Psoas muscle (tissue), 8 donors: Measurements from ENCODE around the gene PRKCA. TPM values are rescaled to one million over a fixed set of nuclear protein-coding genes. Genes with fewer than 3 reads are reported as not detected.

Experiments used
- ATAC-seq, 4 donors: fragments of 200-7000 bp; cut with Tn5 transposase; one replicate each; pipeline ENCODE4 v1.9.1; 2020; ENCODE audit warnings: moderate library complexity in 3 of 4, mild to moderate bottlenecking in 2 of 4
- DNase-seq, 2 donors: peaks; one replicate each; pipeline ENCODE4 v3.0.0-alpha.2; 2020
- H3K27ac ChIP-seq: fragments of 200-600 bp; one replicate; pipeline ENCODE4 v1.8.0; 2022
- H3K27me3 ChIP-seq, 3 donors: fragments of 200-600 bp in 1 of 3; one replicate each; pipeline versions ENCODE4 v1.6.1 to v1.8.0; 2013 to 2022; ENCODE audit warnings: low read length in 2 of 3, mild to moderate bottlenecking in 2 of 3, moderate library complexity in 1 of 3; ENCODE audit not compliant: insufficient read depth in 3 of 3
- H3K36me3 ChIP-seq, 2 donors: fragments of 200-600 bp in 1 of 2; one replicate each; pipeline versions ENCODE4 v1.6.1 to v1.8.0; 2013 to 2022; ENCODE audit warnings: low read depth in 1 of 2, mild to moderate bottlenecking in 1 of 2, moderate library complexity in 1 of 2; ENCODE audit not compliant: insufficient read depth in 1 of 2
- H3K4me1 ChIP-seq: fragments of 200-600 bp; one replicate; pipeline ENCODE4 v1.8.0; 2022
- H3K4me3 ChIP-seq: fragments of 200-600 bp; one replicate; pipeline ENCODE4 v1.8.0; 2022; ENCODE audit warnings: mild to moderate bottlenecking
- H3K9me3 ChIP-seq: fragments of 200-600 bp; one replicate; pipeline ENCODE4 v1.8.0; 2022
- CTCF ChIP-seq: fragments of 200-600 bp; IDR thresholded peaks from one replicate; pipeline ENCODE4 v1.8.0; 2022; ENCODE audit warnings: antibody characterized with exemption
- WGBS, 3 donors: extraction: QIAGEN DNeasy Blood & Tissue Kit; methylation state at CpG; one replicate each; pipeline versions ENCODE4 v1.1.6 to v1.1.7; 2013; 5-methylcytosine and 5-hydroxymethylcytosine counted together
- intact Hi-C, 2 donors: fragments of 100-400 bp; cut with DNase I; formaldehyde crosslinking; loops; one replicate each; pipeline versions ENCODE4 v1.11.0 to v1.14.2; 2022
- polyA plus RNA-seq, 3 donors: library from polyadenylated mRNA; stranded (reverse); fragments of 200-250 nt; gene quantifications; one replicate each; pipeline ENCODE4 v1.2.3, GENCODE V29; 2013
- total RNA-seq, 4 donors: library from RNA; stranded (reverse); fragmentation: NEBNext Ultra II Directional in 2 of 4; extraction: Animal tissue kit (Norgen Biotek cat#: 25700) in 2 of 4; gene quantifications; one replicate each; pipeline versions ENCODE4 v1.2.1 to v1.2.4, GENCODE V29; 2021 to 2023
- donor health status: healthy with polysubstance abuse.
- donor health status: DM: no; HTN: no; CAD: no; lungs with moderate emphysema.
- donor health status: Bipolar disorder and iron deficiency.
- donor health status: healthy.
- donor health status: DM: yes; HTN: yes; CAD: no.
- donor health status: DM: no; HTN: no; CAD: no.
- donor health status: DM: no; HTN: no; CAD: no.
- donor health status: DM: yes; HTN: yes; CAD: no.

PRKCA gene
- total and polyA plus RNA-seq, 7 donors, result 0.35 to 15.5 (median 8.2) TPM

GRCh38 chr17:66468241-66469087, 166.1 kb downstream of the PRKCA start:
- no peak overlapping the region for H3K27ac ChIP-seq
- peak in 1 of 4 donors; percentile 35 for ATAC-seq

GRCh38 chr17:66469088-66469442, 166.7 kb downstream of the PRKCA start:
- Histone ChIP-seq H3K27me3 (no peaks in the 10 kb centered on the region), H3K4me1 (peaks cover 13% of the 10 kb centered on the region), H3K4me3 (no peak overlapping the region), H3K9me3 (no peaks in the 10 kb centered on the region), H3K27ac (no peak overlapping the region), H3K36me3 (no peaks in the 10 kb centered on the region)
- DNase-seq (peak in 1 of 2 donors; percentile 15), ATAC-seq (no peak)
- intact Hi-C loops, result no loop called here
- no peak for TF ChIP-seq CTCF
- 37 to 62% (median 45%) methylated on average over 3 of the region's 3 CpGs for WGBS, 3 donors

More at GRCh38 chr17:66468241-66469087, 166.1 kb downstream of the PRKCA start:
- DNase-seq, result no peak
- Histone ChIP-seq H3K9me3 (no peaks in the 10 kb centered on the region), H3K4me1 (peaks cover 13% of the 10 kb centered on the region), H3K36me3 (no peaks in the 10 kb centered on the region), H3K27me3 (no peaks in the 10 kb centered on the region), H3K4me3 (no peak overlapping the region)
- intact Hi-C loops, result no loop called here
- 66 to 76% (median 69%) methylated on average over 5 of the region's 5 CpGs for whole genome bisulfite sequencing, 3 donors
- TF ChIP-seq CTCF, result no peak

- no peak for ATAC-seq
Observed at GRCh38 chr17:66469461-66469860, 167.0 kb downstream of the PRKCA start.

GRCh38 chr17:66469890-66470289, 167.5 kb downstream of the PRKCA start:
- H3K27ac ChIP-seq, result no peak overlapping the region

More at GRCh38 chr17:66469461-66469860, 167.0 kb downstream of the PRKCA start:
- Histone ChIP-seq H3K4me1 (peaks cover 13% of the 10 kb centered on the region), H3K36me3 (no peaks in the 10 kb centered on the region), H3K27ac (no peak overlapping the region), H3K27me3 (no peaks in the 10 kb centered on the region), H3K9me3 (no peaks in the 10 kb centered on the region), H3K4me3 (no peak overlapping the region)
- TF ChIP-seq CTCF, result no peak
- WGBS, 3 donors, result 91 to 95% (median 91%) methylated on average over 1 of the region's 1 CpG
- DNase-seq, result no peak
- intact Hi-C loops, result no loop called here

More at GRCh38 chr17:66469890-66470289, 167.5 kb downstream of the PRKCA start:
- H3K9me3 ChIP-seq, result no peaks in the 10 kb centered on the region
- WGBS, 3 donors, result 63 to 70% (median 67%) methylated on average over 4 of the region's 4 CpGs
- ATAC-seq, result no peak
- intact Hi-C loops, result no loop called here
- H3K4me1 ChIP-seq, result peaks cover 13% of the 10 kb centered on the region
- H3K4me3 ChIP-seq, result no peak overlapping the region
- H3K27me3 ChIP-seq, result no peaks in the 10 kb centered on the region
- no peak for DNase-seq
- no peak for TF ChIP-seq CTCF
- no peaks in the 10 kb centered on the region for H3K36me3 ChIP-seq
